Endometrium (tissue), 2 donors: Measurements from ENCODE around the gene TMEM270.

Experiments used
- FAIRE-seq: peaks from 2 replicates; lab custom pipeline; 2012; peaks lifted over from hg19 to GRCh38; lab: Jason Lieb, UNC
- donor health status: control.
- donor health status: control.

TMEM270 gene

DNA sequence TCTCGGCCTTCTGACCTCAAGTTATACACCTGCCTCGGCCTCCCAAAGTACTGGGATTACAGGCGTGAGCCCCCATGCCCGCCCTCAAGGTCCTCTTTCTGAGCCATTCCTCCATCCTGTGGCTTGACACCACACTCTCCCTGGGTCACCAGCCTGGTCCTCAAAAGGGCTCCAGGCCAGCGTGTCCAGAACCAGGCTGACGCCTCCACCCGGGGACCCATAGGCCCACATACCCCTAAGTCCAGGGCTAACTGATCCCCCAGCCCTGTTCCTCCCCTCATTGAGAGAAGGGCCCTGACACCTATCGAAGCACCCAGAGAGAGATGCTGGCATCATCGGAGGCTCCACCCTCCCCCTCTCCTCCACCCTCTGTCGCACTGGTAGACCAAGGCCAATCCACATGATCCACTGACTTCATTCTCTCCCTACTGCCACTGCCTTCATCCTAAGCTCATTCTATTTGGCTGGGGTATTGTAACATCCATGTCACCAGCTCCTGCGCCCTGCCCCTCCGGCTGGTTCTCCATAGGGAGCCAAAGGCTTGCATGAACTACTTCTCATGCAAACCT, 46.7 kb downstream of the TMEM270 start:
- no peak for FAIRE-seq

DNA sequence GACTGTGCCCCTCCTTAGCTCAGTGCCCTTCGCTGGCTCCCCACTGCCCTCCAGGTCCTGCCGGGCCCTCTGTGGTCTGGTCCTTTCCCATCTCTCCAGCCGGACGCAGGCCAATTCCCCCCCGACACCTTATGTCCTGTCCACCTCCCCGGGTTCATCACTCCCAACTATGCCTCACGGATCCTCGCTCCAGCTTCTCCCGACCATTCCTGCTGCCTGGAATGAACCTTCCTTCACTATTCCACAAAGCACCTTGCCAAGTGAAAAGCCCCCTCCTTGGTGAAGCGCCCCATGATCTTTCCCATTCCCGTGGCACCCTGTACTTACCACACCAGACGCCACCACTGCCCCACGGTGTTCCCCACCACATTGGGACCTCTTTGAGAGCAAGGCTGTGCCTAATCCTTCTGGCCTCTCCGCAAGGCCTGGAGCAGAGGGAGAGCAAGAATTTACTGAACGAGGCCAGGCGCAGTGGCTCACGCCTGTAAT, 47.2 kb downstream of the TMEM270 start:
- no peak for FAIRE-seq

DNA sequence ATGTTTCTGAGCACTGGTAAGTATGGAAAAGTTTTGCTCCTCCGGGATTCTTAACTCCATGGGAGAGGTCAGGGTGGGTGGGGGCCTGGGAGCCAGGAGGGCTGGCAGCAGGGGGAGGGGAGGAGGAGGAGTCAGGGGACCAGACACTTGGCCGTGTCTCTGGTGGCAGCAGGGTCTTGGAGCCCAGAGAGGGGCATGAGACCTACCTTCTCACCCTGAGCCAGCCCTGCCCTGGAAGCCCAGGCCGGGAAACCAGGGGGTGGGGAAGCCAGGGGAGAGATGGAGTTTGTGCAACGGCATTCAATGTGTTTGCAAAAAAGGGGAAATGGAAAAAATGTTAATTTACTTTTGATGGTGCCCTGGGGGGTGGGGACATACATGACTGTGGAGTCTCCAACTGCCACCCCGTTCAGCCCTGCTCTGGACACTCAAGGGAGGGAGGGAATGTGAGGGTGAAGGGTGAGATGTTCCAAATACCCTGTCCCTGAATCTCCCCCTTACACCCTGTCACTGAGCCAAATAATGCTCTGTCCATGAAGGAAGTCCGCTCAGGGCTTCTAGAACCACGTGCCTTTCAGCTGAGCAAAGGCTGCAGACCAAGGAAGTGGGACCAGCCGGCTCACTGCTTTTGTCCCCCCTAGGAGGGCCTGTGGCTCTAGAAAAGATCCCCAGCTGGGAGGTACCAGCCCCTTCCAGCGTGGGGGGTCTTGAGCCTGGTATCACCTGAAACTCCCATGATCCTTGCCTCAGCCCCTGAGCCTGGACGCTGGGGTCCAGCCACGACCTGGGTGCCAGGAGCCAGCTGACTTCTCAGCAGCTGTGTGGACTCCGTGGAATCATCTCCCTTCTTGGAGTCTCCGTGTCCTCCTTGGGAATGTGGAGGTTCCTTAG, 48.3 kb downstream of the TMEM270 start:
- FAIRE-seq: no peak

DNA sequence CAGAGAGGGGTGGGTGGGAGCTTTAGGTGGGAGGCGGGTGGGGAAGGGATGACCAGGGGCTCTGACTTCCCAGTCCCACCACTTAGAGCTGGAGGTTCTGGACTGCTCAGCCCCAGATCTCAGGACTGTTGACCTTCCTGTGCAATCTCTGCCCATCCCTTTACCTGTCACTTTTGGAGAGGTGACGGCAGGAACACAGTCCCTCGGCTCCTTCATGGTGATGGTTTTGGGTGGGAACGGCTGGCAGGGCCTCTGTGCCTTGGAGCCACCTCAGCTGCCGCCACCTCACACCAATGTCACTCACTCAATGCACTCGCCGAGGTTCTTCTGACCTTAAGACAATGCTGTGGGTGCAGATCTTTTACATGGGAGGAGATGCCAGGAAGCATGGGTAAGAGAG, 49.0 kb downstream of the TMEM270 start:
- no peak for FAIRE-seq

DNA sequence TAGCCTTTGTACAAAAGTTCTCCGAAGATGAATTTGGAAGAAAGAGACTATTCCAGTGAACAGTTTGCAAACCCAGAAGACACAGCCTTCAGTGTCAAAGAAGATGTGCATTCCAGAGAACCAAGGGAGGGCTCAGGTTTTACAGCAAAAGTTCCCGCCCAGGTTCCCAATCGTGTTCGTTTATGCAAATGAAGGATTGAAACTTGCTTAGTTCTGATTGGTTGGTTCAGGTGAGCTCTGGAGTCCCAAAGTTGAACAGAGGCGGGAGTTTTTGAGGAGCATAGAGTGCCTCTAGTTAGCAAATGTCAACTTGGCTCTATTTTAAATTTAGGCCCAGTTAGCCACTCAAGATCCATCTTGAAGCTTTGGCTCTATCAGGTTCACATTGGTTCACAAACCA, 51.3 kb downstream of the TMEM270 start:
- FAIRE-seq: no peak
